B cell (primary cell): ENCODE measurements around the gene FSIP1. TPM values are rescaled to one million over a fixed set of nuclear protein-coding genes. Genes with fewer than 3 reads are reported as not detected.

Source experiments
- ATAC-seq: fragments of 200-7000 bp; cut with Tn5 transposase; one replicate; pipeline ENCODE4 v1.10.0; 2021; ENCODE audit warnings: low read depth, mild to moderate bottlenecking, moderate number of reproducible peaks, moderate library complexity
- CTCF ChIA-PET: fragments of 350-600 bp; sonication (Branson Sonifier 250); formaldehyde crosslinking; loops from one replicate; lab custom pipeline; 2021; ENCODE audit warnings: antibody characterized with exemption, inconsistent platforms; lab: Charles Lee
- POLR2A ChIA-PET: fragments of 350-600 bp; sonication (Branson Sonifier 250); formaldehyde crosslinking; loops from one replicate; lab custom pipeline; 2021; ENCODE audit warnings: antibody characterized with exemption; lab: Charles Lee
- DNase-seq: peaks from one replicate; pipeline ENCODE4 v3.0.0; 2013
- H2AFZ ChIP-seq: 2 replicates; pipeline ENCODE4 v1.6.1; 2012; ENCODE audit warnings: mild to moderate bottlenecking, low read depth, low read length; ENCODE audit not compliant: insufficient read depth, poor library complexity, severe bottlenecking
- H3K27ac ChIP-seq, 2 donors: 1 replicate in 1 of 2; 2 replicates in 1 of 2; pipeline ENCODE4 v1.5.1; 2012 to 2013; ENCODE audit warnings: low read length in 2 of 2, mild to moderate bottlenecking in 2 of 2, moderate library complexity in 1 of 2
- H3K27me3 ChIP-seq, 4 experiments: fragments of 200-600 bp in 1 of 4; sonication (generic) in 1 of 4; replicated peaks in 1 of 4; 1 replicate in 2 of 4; 2 replicates in 2 of 4; pipeline versions ENCODE4 v1.6.1 to v1.7.0; 2013 to 2016; ENCODE audit warnings: low read length in 3 of 4, mild to moderate bottlenecking in 2 of 4, mixed read lengths in 1 of 4, moderate library complexity in 1 of 4; ENCODE audit not compliant: insufficient read depth in 4 of 4, control insufficient read depth in 3 of 4; ENCODE audit errors: control extremely low read depth in 1 of 4
- H3K36me3 ChIP-seq, 2 experiments: replicated peaks in 1 of 2; 1 replicate in 1 of 2; 2 replicates in 1 of 2; pipeline versions ENCODE4 v1.6.1 to v1.7.1; 2013; ENCODE audit warnings: low read length in 1 of 2; ENCODE audit not compliant: insufficient read depth in 2 of 2, control insufficient read depth in 1 of 2; ENCODE audit errors: control extremely low read depth in 1 of 2, extremely low read depth in 1 of 2
- H3K4me1 ChIP-seq, 2 donors: fragments of 200-600 bp in 1 of 2; sonication (generic) in 1 of 2; 1 replicate in 1 of 2; 2 replicates in 1 of 2; pipeline versions ENCODE4 v1.5.1 to v1.6.1; 2013 to 2017; ENCODE audit warnings: low read length in 2 of 2; ENCODE audit not compliant: control insufficient read depth in 2 of 2, insufficient read depth in 2 of 2
- H3K4me2 ChIP-seq: replicated peaks from 2 replicates; pipeline ENCODE3; 2012; ENCODE audit warnings: mild to moderate bottlenecking, low read depth, low read length; ENCODE audit not compliant: poor library complexity, severe bottlenecking
- H3K4me3 ChIP-seq, 5 experiments: fragments of 200-600 bp in 1 of 5; sonication (generic) in 1 of 5; 1 replicate in 3 of 5; 2 replicates in 2 of 5; pipeline versions ENCODE4 v1.5.1 to v1.7.0; 2011 to 2016; ENCODE audit warnings: low read length in 4 of 5, mild to moderate bottlenecking in 4 of 5, low read depth in 2 of 5, control low read depth in 1 of 5, moderate library complexity in 1 of 5; ENCODE audit not compliant: insufficient read depth in 1 of 5; ENCODE audit errors: control extremely low read depth in 1 of 5, extremely low read depth in 1 of 5
- H3K79me2 ChIP-seq: fragments of 200-600 bp; sonication (generic); one replicate; pipeline ENCODE4 v1.6.0; 2016; ENCODE audit warnings: low read length; ENCODE audit not compliant: control insufficient read depth, insufficient read depth
- H3K9ac ChIP-seq: fragments of 200-600 bp; sonication (generic); 2 replicates; pipeline ENCODE4 v1.6.1; 2017; ENCODE audit warnings: mild to moderate bottlenecking, low read length, moderate library complexity
- H3K9me3 ChIP-seq, 3 donors: one replicate each; pipeline versions ENCODE4 v1.6.1 to v1.7.1; 2013; ENCODE audit warnings: low read length in 2 of 3; ENCODE audit not compliant: control insufficient read depth in 2 of 3, insufficient read depth in 1 of 3; ENCODE audit errors: control extremely low read depth in 1 of 3
- H4K20me1 ChIP-seq: 2 replicates; pipeline ENCODE4 v1.6.0; 2012; ENCODE audit warnings: mild to moderate bottlenecking, low read length; ENCODE audit not compliant: insufficient read depth, control insufficient read depth, poor library complexity, severe bottlenecking
- H3K27ac Mint-ChIP-seq: one replicate; pipeline ENCODE4 v1.8.0; 2021; ENCODE audit warnings: mixed read lengths
- H3K27me3 Mint-ChIP-seq: one replicate; pipeline ENCODE4 v1.8.0; 2021; ENCODE audit warnings: mixed read lengths
- H3K4me1 Mint-ChIP-seq: one replicate; pipeline ENCODE4 v1.8.0; 2021; ENCODE audit warnings: mixed read lengths
- H3K4me3 Mint-ChIP-seq: one replicate; pipeline ENCODE4 v1.8.0; 2021; ENCODE audit warnings: mixed read lengths
- H3K9me3 Mint-ChIP-seq: one replicate; pipeline ENCODE4 v1.8.0; 2022; ENCODE audit warnings: mixed read lengths; ENCODE audit not compliant: insufficient read depth
- EZH2 ChIP-seq: IDR thresholded peaks from 2 replicates; pipeline ENCODE4 v1.6.1; 2012; ENCODE audit warnings: borderline replicate concordance, low read depth, mild to moderate bottlenecking, moderate library complexity, low read length; ENCODE audit not compliant: insufficient read depth, poor library complexity, severe bottlenecking
- WGBS: methylation state at CpG from one replicate; pipeline ENCODE4 v1.1.5; 2013; ENCODE audit warnings: missing lambda C conversion rate; ENCODE audit not compliant: insufficient coverage; 5-methylcytosine and 5-hydroxymethylcytosine counted together
- intact Hi-C: fragments of 100-400 bp; cut with micrococcal nuclease; formaldehyde crosslinking; loops from one replicate; pipeline ENCODE4 v1.10.0; 2022
- polyA plus RNA-seq: library from polyadenylated mRNA; depleted of rRNA; stranded (reverse); fragments of >200 nt; gene quantifications from 2 replicates; pipeline ENCODE4 v1.2.3, GENCODE V29; 2012
- total RNA-seq, 2 donors: library from RNA; stranded (reverse); fragments of 120-200 nt in 1 of 2; gene quantifications; 1 replicate in 1 of 2; 2 replicates in 1 of 2; pipeline versions ENCODE4 v1.2.3 to v1.2.4, GENCODE V29; 2013 to 2022
- TF ChIP-seq, protein P1 (sequence below): fragments of 200-600 bp; IDR thresholded peaks from one replicate; pipeline ENCODE4 v1.8.0; 2022; ENCODE audit warnings: antibody characterized with exemption, mild to moderate bottlenecking

FSIP1 gene
- total and polyA plus RNA-seq, 2 donors (not counting 1 experiment from before 2014, with no cell fraction given), result 0.19 to 0.49 TPM

DNA sequence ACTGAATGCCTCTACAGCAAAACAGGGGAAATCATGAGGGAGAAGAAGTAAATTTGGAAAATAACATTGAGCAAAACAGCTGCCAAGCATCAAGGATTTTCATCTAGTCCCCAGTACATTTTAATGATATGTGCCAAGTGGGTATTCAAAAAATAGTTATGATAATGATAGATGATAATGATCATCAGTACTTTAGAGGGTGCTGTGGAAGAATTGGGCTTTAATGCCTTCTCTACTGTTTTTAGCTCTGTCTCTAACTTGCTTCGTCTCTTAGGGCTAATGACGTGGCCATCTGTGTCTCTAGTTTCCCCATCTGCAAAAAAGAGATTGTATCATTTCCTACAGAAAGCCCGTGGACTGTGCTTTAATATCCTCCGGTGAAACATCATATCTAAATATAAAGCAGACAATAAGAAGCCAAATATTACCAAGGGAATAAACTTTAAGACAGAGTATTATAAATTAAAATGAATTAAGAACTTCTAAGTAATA is 10.2 kb upstream of the FSIP1 start:
- no peaks in the 10 kb centered on the region for H3K79me2 ChIP-seq
- no peak overlapping the region for H3K4me3 Mint-ChIP-seq
- CTCF ChIA-PET, result no interaction called here
- ATAC-seq (no peak), DNase-seq (no peak)
- WGBS, result 7% methylated on average over 2 of the region's 4 CpGs
- H3K4me1 Mint-ChIP-seq, result no peaks in the 10 kb centered on the region
- POLR2A ChIA-PET, result no interaction called here
- TF ChIP-seq, protein P1, sequence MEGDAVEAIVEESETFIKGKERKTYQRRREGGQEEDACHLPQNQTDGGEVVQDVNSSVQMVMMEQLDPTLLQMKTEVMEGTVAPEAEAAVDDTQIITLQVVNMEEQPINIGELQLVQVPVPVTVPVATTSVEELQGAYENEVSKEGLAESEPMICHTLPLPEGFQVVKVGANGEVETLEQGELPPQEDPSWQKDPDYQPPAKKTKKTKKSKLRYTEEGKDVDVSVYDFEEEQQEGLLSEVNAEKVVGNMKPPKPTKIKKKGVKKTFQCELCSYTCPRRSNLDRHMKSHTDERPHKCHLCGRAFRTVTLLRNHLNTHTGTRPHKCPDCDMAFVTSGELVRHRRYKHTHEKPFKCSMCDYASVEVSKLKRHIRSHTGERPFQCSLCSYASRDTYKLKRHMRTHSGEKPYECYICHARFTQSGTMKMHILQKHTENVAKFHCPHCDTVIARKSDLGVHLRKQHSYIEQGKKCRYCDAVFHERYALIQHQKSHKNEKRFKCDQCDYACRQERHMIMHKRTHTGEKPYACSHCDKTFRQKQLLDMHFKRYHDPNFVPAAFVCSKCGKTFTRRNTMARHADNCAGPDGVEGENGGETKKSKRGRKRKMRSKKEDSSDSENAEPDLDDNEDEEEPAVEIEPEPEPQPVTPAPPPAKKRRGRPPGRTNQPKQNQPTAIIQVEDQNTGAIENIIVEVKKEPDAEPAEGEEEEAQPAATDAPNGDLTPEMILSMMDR, result no peak
- no peak for TF ChIP-seq EZH2
- no peak overlapping the region for H2AFZ ChIP-seq
- no peak overlapping the region for H3K9ac ChIP-seq
- H3K9me3 Mint-ChIP-seq, result no peaks in the 10 kb centered on the region
- H3K4me2 ChIP-seq, result no peak overlapping the region
- no peak overlapping the region for H3K27ac Mint-ChIP-seq
- intact Hi-C loops, result no loop called here
- peaks cover 0 to 12% (median 6%) of the 10 kb centered on the region in 4 experiments for H3K27me3 ChIP-seq
- H3K27me3 Mint-ChIP-seq, result peaks cover 33% of the 10 kb centered on the region
- H3K9me3 ChIP-seq, result no peaks in the 10 kb centered on the region
- H3K27ac ChIP-seq, result no peak overlapping the region
- H4K20me1 ChIP-seq, result no peaks in the 10 kb centered on the region
- no peak overlapping the region for H3K4me3 ChIP-seq
- no peaks in the 10 kb centered on the region for H3K36me3 ChIP-seq
- H3K4me1 ChIP-seq, result no peaks in the 10 kb centered on the region

DNA sequence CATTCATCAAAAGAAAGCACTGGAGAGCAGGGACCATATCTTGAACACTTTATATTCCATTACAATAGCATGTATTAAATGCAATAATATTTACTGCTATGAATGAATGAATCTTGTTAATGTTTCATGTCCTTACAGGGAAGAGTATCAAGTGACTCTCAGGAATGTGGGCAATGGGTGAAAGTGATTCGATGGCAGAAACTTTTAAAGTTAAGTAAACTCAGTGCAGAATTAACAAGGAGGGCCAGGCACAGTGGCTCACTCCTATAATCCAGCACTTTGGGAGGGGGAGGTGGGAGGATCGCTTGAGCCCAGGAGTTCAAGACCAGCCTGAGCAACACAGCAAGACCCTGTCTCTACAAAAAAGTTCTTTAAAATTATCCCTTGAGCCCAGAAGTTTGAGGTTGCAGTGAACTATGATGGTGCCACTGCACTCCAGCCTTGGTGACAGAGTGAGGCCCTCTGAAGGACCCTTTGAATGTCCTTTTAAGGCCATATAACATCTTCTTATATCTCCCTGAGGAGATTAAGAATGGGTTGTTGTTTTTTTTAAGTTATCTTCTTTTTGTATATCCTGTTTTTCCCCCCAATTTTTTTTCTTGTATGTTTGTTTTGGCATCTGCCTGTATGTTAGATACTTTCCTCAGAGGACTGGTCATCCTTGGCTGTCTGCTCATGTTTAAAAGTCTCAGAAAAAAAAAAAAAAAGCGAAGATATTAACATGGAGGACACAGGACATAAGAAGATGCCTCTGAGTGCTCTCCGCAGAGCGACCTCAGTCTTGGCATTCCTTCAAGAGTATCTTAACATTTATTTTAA is 9.6 kb upstream of the FSIP1 start:
- intact Hi-C loops, result no loop called here

More for the DNA sequence above, 9.6 kb upstream of the FSIP1 start:
- H3K27me3 Mint-ChIP-seq, result peaks cover 30% of the 10 kb centered on the region
- Histone ChIP-seq H3K4me1 (no peaks in the 10 kb centered on the region), H3K79me2 (no peaks in the 10 kb centered on the region), H3K27ac (no peak overlapping the region), H4K20me1 (no peaks in the 10 kb centered on the region), H2AFZ (no peak overlapping the region), H3K4me3 (no peak overlapping the region), H3K36me3 (no peaks in the 10 kb centered on the region), H3K4me2 (no peak overlapping the region), H3K9me3 (no peaks in the 10 kb centered on the region), H3K9ac (no peak overlapping the region), H3K27me3 (peaks cover 0 to 12% (median 6%) of the 10 kb centered on the region in 4 experiments)
- ChIA-PET CTCF (no interaction called here), POLR2A (no interaction called here)
- H3K4me3 Mint-ChIP-seq, result no peak overlapping the region
- H3K9me3 Mint-ChIP-seq, result no peaks in the 10 kb centered on the region
- no peak overlapping the region for H3K27ac Mint-ChIP-seq
- TF ChIP-seq, protein P1, result no peak
- no peak for TF ChIP-seq EZH2
- ATAC-seq (no peak), DNase-seq (no peak)
- no CpG with 5 or more reads among the region's 5 CpGs for WGBS
- no peaks in the 10 kb centered on the region for H3K4me1 Mint-ChIP-seq
